PFSK-1 (cell line): ENCODE measurements around the gene ZNF407.

Source experiments
- FOXP2 ChIP-seq: optimal IDR thresholded peaks from 2 replicates; pipeline ENCODE3; 2011; ENCODE audit warnings: borderline replicate concordance, control low read depth, inconsistent platforms; ENCODE audit not compliant: insufficient read depth; ENCODE audit errors: extremely low read length, extremely low read depth
- POLR2AphosphoS5 ChIP-seq: IDR thresholded peaks from 2 replicates; pipeline ENCODE4 v1.6.1; 2012; ENCODE audit warnings: low read depth, mild to moderate bottlenecking, control low read depth, low read length, moderate library complexity
- SIN3A ChIP-seq: IDR thresholded peaks from 2 replicates; pipeline ENCODE4 v1.6.1; 2012; ENCODE audit warnings: mild to moderate bottlenecking, low read length, moderate library complexity, borderline replicate concordance; ENCODE audit not compliant: insufficient read depth
- TAF1 ChIP-seq: IDR thresholded peaks from 2 replicates; pipeline ENCODE4 v1.6.1; 2012; ENCODE audit warnings: low read length, control low read depth, borderline replicate concordance; ENCODE audit not compliant: insufficient read depth
- TF ChIP-seq, protein P1 (sequence below), 2 experiments: IDR thresholded peaks; 2 replicates each; pipeline versions ENCODE4 v1.6.1 to v1.8.0; 2011 to 2012; ENCODE audit warnings: low read depth in 2 of 2, low read length in 2 of 2, control low read depth in 1 of 2, inconsistent platforms in 1 of 2, mild to moderate bottlenecking in 1 of 2, moderate library complexity in 1 of 2; ENCODE audit not compliant: insufficient read depth in 1 of 2

Gene ZNF407

GRCh38 chr18:74800098-74800497, 202.4 kb downstream of the ZNF407 start:
- no peak for TF ChIP-seq FOXP2
- TF ChIP-seq TAF1, result no peak
- TF ChIP-seq POLR2AphosphoS5, result no peak
- TF ChIP-seq SIN3A, result no peak
- TF ChIP-seq, protein P1, sequence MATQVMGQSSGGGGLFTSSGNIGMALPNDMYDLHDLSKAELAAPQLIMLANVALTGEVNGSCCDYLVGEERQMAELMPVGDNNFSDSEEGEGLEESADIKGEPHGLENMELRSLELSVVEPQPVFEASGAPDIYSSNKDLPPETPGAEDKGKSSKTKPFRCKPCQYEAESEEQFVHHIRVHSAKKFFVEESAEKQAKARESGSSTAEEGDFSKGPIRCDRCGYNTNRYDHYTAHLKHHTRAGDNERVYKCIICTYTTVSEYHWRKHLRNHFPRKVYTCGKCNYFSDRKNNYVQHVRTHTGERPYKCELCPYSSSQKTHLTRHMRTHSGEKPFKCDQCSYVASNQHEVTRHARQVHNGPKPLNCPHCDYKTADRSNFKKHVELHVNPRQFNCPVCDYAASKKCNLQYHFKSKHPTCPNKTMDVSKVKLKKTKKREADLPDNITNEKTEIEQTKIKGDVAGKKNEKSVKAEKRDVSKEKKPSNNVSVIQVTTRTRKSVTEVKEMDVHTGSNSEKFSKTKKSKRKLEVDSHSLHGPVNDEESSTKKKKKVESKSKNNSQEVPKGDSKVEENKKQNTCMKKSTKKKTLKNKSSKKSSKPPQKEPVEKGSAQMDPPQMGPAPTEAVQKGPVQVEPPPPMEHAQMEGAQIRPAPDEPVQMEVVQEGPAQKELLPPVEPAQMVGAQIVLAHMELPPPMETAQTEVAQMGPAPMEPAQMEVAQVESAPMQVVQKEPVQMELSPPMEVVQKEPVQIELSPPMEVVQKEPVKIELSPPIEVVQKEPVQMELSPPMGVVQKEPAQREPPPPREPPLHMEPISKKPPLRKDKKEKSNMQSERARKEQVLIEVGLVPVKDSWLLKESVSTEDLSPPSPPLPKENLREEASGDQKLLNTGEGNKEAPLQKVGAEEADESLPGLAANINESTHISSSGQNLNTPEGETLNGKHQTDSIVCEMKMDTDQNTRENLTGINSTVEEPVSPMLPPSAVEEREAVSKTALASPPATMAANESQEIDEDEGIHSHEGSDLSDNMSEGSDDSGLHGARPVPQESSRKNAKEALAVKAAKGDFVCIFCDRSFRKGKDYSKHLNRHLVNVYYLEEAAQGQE (IDR thresholded peaks at IDR 0.05; ENCODE audit: insufficient read depth in 1 of 2, low read depth in 2 of 2, low read length in 2 of 2), result no peak

DNA sequence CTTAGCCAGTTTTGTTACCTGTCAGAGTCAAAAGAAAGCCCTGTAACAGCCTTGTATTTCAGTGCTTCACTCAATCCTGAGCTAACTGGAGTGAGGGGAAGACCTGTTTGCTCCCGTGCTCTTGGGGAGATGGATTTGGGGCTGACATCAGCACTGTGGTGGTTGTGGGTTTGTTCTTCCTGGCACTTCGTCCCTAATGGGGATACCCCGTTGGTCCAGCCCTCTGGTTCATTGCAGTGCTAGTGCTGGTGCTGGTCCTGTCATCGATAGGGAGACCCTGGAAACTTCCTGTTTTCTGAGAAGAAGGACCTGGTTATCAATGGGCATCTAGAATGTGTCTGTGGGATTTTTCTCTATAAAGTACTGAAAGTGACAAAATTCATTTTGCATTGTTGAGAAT, 205.4 kb downstream of the ZNF407 start:
- no peak for TF ChIP-seq FOXP2
- TF ChIP-seq TAF1, result no peak
- TF ChIP-seq SIN3A, result no peak
- no peak for TF ChIP-seq POLR2AphosphoS5
- TF ChIP-seq, protein P1 (IDR thresholded peaks at IDR 0.05; ENCODE audit: insufficient read depth in 1 of 2, low read depth in 2 of 2, low read length in 2 of 2), result no peak

- TF ChIP-seq, protein P1 (IDR thresholded peaks at IDR 0.05; ENCODE audit: insufficient read depth in 1 of 2, low read depth in 2 of 2, low read length in 2 of 2), result no peak
- TF ChIP-seq POLR2AphosphoS5, result no peak
- no peak for TF ChIP-seq TAF1
- no peak for TF ChIP-seq SIN3A
- TF ChIP-seq FOXP2, result no peak
These were observed 206.1 kb downstream of the ZNF407 start for GRCh38 chr18:74803769-74804168.

GRCh38 chr18:74804677-74805076, 207.0 kb downstream of the ZNF407 start:
- TF ChIP-seq POLR2AphosphoS5 (no peak), SIN3A (no peak), FOXP2 (no peak), TAF1 (no peak)
- TF ChIP-seq, protein P1 (IDR thresholded peaks at IDR 0.05; ENCODE audit: insufficient read depth in 1 of 2, low read depth in 2 of 2, low read length in 2 of 2), result no peak

DNA sequence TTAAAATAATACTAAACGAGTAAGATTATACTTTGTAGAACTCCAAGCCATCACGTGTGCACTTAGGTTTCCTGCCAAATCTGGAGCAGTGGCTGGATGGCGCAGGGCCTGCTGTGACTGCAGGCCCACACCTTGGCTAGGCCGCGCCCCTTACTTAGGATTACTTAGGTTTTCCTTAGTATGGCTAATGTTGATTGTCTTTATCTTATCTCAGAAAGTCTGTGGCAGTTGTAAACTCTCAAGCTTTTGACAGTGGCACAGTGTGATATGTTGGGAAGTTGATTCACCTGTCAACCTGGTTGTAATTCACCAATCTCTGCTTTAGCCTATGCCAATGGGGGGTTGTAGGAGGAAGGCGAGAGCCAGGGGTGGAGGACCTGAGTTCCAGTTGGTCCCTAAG, 208.4 kb downstream of the ZNF407 start:
- TF ChIP-seq, protein P1 (IDR thresholded peaks at IDR 0.05; ENCODE audit: insufficient read depth in 1 of 2, low read depth in 2 of 2, low read length in 2 of 2), result no peak
- TF ChIP-seq FOXP2, result no peak
